H1 (cell line): Measurements from ENCODE around the gene TAF7L. TPM values are rescaled to one million over a fixed set of nuclear protein-coding genes. Genes with fewer than 3 reads are reported as not detected.

Source experiments
- BACH1 ChIP-seq: IDR thresholded peaks from 2 replicates; pipeline ENCODE4 v1.6.1; 2012; ENCODE audit warnings: low read length, improper control_type of control experiment
- FOSL1 ChIP-seq: IDR thresholded peaks from 2 replicates; pipeline ENCODE4 v1.6.1; 2011; ENCODE audit warnings: mild to moderate bottlenecking, low read depth, low read length, moderate library complexity; ENCODE audit not compliant: insufficient read depth
- KDM5A ChIP-seq: fragments of 200-600 bp; IDR thresholded peaks from 2 replicates; pipeline ENCODE4 v1.7.1; 2012; ENCODE audit warnings: mild to moderate bottlenecking, low read length, inconsistent platforms, mixed read lengths
- MAX ChIP-seq: IDR thresholded peaks from 2 replicates; pipeline ENCODE4 v1.6.1; 2012; ENCODE audit warnings: inconsistent platforms
- SIX5 ChIP-seq: IDR thresholded peaks from 2 replicates; pipeline ENCODE4 v1.6.1; 2011; ENCODE audit warnings: mild to moderate bottlenecking, low read depth, low read length
- TAF7 ChIP-seq: optimal IDR thresholded peaks from 2 replicates; pipeline ENCODE3; 2011; ENCODE audit warnings: low read depth, mild to moderate bottlenecking, inconsistent platforms, low read length, moderate library complexity, borderline replicate concordance
- polyA plus RNA-seq, 7 experiments: library from polyadenylated mRNA; depleted of rRNA in 3 of 7; stranded (reverse) in 5 of 7; unstranded in 2 of 7; fragments of >200 nt in 5 of 7; fragments of 200-250 nt in 2 of 7; gene quantifications; 1 replicate in 5 of 7; 2 replicates in 1 of 7; 4 replicates in 1 of 7; pipeline versions ENCODE4 v1.2.1 to v1.2.3, GENCODE V29; 2011 to 2013; ENCODE audit warnings: missing spikeins in 2 of 7, mixed read lengths in 2 of 7
- total RNA-seq: library from RNA; stranded (reverse); fragmentation: NEBNext Ultra II Directional; extraction: Animal tissue kit (Norgen Biotek cat#: 25700); gene quantifications from 2 replicates; pipeline ENCODE4 v1.2.1, GENCODE V29; 2021

TAF7L gene
- total and polyA plus RNA-seq, 2 of the 8 experiments (the other 6 are each of a cell fraction or from before 2014, with no cell fraction given) = not detected

- TF ChIP-seq FOSL1 (no peak), BACH1 (no peak), TAF7 (no peak), SIX5 (no peak), MAX (no peak), KDM5A (no peak)
Observed at GRCh38 chrX:101263766-101264165, 27.4 kb downstream of the TAF7L start (continued).
